IMR-90 (cell line): Measurements from ENCODE around the gene SAMD15. TPM values are rescaled to one million over a fixed set of nuclear protein-coding genes. Genes with fewer than 3 reads are reported as not detected.

Source experiments
- ATAC-seq: fragments of 200-7000 bp; cut with Tn5 transposase; 2 replicates; pipeline ENCODE4 v1.9.1; 2020; ENCODE audit warnings: low read depth, mild to moderate bottlenecking, moderate library complexity
- Bru-seq: library from RNA; stranded (reverse); fragments of 400-500 nt; gene quantifications from one replicate; lab custom pipeline; 2021; lab: Mats Ljungman, UMichigan
- BruChase-seq, 2 experiments: library from RNA; stranded (reverse); fragments of 400-500 nt; gene quantifications; one replicate each; lab custom pipeline; 2021; lab: Mats Ljungman, UMichigan
- BruUV-seq: library from RNA; stranded (reverse); fragments of 400-500 nt; replicated peaks from 2 replicates; lab custom pipeline; 2021; lab: Mats Ljungman, UMichigan
- CTCF ChIA-PET: fragments of 300-600 bp; formaldehyde crosslinking; extraction: SDS; loops from one replicate; lab custom pipeline; 2021; ENCODE audit warnings: antibody characterized with exemption; lab: Yijun Ruan, JAX
- POLR2A ChIA-PET: fragments of 300-600 bp; sonication (Branson Sonifier 250); formaldehyde crosslinking; loops from one replicate; lab custom pipeline; 2022; ENCODE audit warnings: antibody characterized with exemption; ENCODE audit not compliant: unreplicated experiment; lab: Charles Lee
- DNase-seq: peaks from one replicate; pipeline ENCODE4 v3.0.0; 2013
- H2AFZ ChIP-seq: replicated peaks from 2 replicates; pipeline ENCODE3; 2013; ENCODE audit warnings: low read length, mild to moderate bottlenecking; ENCODE audit not compliant: poor library complexity
- H2AK5ac ChIP-seq: 2 replicates; pipeline ENCODE4 v1.6.1; 2013; ENCODE audit warnings: low read depth, low read length, inconsistent platforms
- H2AK9ac ChIP-seq: replicated peaks from 2 replicates; pipeline ENCODE3; 2013; ENCODE audit warnings: mild to moderate bottlenecking, low read depth, low read length, moderate library complexity; ENCODE audit not compliant: poor library complexity
- H2BK120ac ChIP-seq: 2 replicates; pipeline ENCODE4 v1.6.1; 2013; ENCODE audit warnings: low read depth, low read length, inconsistent platforms
- H2BK15ac ChIP-seq: 3 replicates; pipeline ENCODE4 v1.6.1; 2013; ENCODE audit warnings: low read depth, low read length, inconsistent platforms
- H2BK20ac ChIP-seq: 2 replicates; pipeline ENCODE4 v1.6.1; 2013; ENCODE audit warnings: low read depth, mild to moderate bottlenecking, inconsistent platforms, low read length, moderate library complexity
- H2BK5ac ChIP-seq: 2 replicates; pipeline ENCODE4 v1.6.1; 2013; ENCODE audit warnings: mild to moderate bottlenecking, low read depth, low read length, inconsistent platforms; ENCODE audit not compliant: poor library complexity, severe bottlenecking
- H3K14ac ChIP-seq: replicated peaks from 2 replicates; pipeline ENCODE4 v1.6.1; 2013; ENCODE audit warnings: low read depth, low read length, inconsistent platforms
- H3K18ac ChIP-seq: 2 replicates; pipeline ENCODE4 v1.6.1; 2013; ENCODE audit warnings: low read depth, low read length, control low read depth
- H3K23ac ChIP-seq: 2 replicates; pipeline ENCODE4 v1.6.1; 2013; ENCODE audit warnings: low read depth, low read length, inconsistent platforms
- H3K27ac ChIP-seq: 2 replicates; pipeline ENCODE4 v1.5.1; 2013; ENCODE audit warnings: mild to moderate bottlenecking, control low read depth, low read length; ENCODE audit not compliant: insufficient read depth
- H3K27me3 ChIP-seq: 2 replicates; pipeline ENCODE4 v1.6.1; 2013; ENCODE audit warnings: low read length; ENCODE audit not compliant: control insufficient read depth, insufficient read depth
- H3K36me3 ChIP-seq: 2 replicates; pipeline ENCODE4 v1.6.1; 2013; ENCODE audit warnings: low read length, mixed read lengths; ENCODE audit not compliant: control insufficient read depth, insufficient read depth
- H3K4ac ChIP-seq: 2 replicates; pipeline ENCODE4 v1.6.1; 2013; ENCODE audit warnings: low read depth, low read length, inconsistent platforms
- H3K4me1 ChIP-seq: 2 replicates; pipeline ENCODE4 v1.6.1; 2013; ENCODE audit warnings: low read length, mixed read lengths; ENCODE audit not compliant: control insufficient read depth, insufficient read depth
- H3K4me2 ChIP-seq: 2 replicates; pipeline ENCODE4 v1.6.1; 2013; ENCODE audit warnings: low read depth, mild to moderate bottlenecking, control low read depth, low read length, moderate library complexity
- H3K4me3 ChIP-seq: 2 replicates; pipeline ENCODE4 v1.5.1; 2013; ENCODE audit warnings: low read depth, mild to moderate bottlenecking, control low read depth, low read length, moderate library complexity; ENCODE audit not compliant: insufficient read depth
- H3K56ac ChIP-seq: 2 replicates; pipeline ENCODE4 v1.6.1; 2013; ENCODE audit warnings: low read length, inconsistent platforms; ENCODE audit not compliant: insufficient read depth; ENCODE audit errors: extremely low read depth
- H3K79me1 ChIP-seq, 2 experiments: 2 replicates each; pipeline ENCODE4 v1.6.1; 2013; ENCODE audit warnings: low read length in 2 of 2, inconsistent platforms in 1 of 2, low read depth in 1 of 2
- H3K9ac ChIP-seq: 2 replicates; pipeline ENCODE4 v1.6.1; 2013; ENCODE audit warnings: low read depth, low read length, control low read depth
- H3K9me1 ChIP-seq: 2 replicates; pipeline ENCODE4 v1.6.1; 2013; ENCODE audit warnings: low read length, inconsistent platforms; ENCODE audit not compliant: insufficient read depth
- H3K9me3 ChIP-seq: 2 replicates; pipeline ENCODE4 v1.6.1; 2013; ENCODE audit warnings: low read length; ENCODE audit not compliant: control insufficient read depth, insufficient read depth
- H4K20me1 ChIP-seq: 2 replicates; pipeline ENCODE4 v1.6.1; 2013; ENCODE audit warnings: low read length, inconsistent platforms; ENCODE audit not compliant: insufficient read depth
- H4K5ac ChIP-seq: 2 replicates; pipeline ENCODE4 v1.6.1; 2013; ENCODE audit warnings: mild to moderate bottlenecking, low read depth, low read length, control low read depth
- H4K8ac ChIP-seq, 2 experiments: 2 replicates each; pipeline ENCODE4 v1.6.1; 2013; ENCODE audit warnings: low read depth in 2 of 2, low read length in 2 of 2, control low read depth in 1 of 2, inconsistent platforms in 1 of 2
- H4K91ac ChIP-seq: 2 replicates; pipeline ENCODE4 v1.6.1; 2013; ENCODE audit warnings: low read depth, low read length, inconsistent platforms; ENCODE audit not compliant: insufficient read depth
- BHLHE40 ChIP-seq: fragments of 150-350 bp; IDR thresholded peaks from 2 replicates; pipeline ENCODE4 v1.6.1; 2016; ENCODE audit warnings: mild to moderate bottlenecking, low read depth, low read length
- CEBPB ChIP-seq: IDR thresholded peaks from 2 replicates; pipeline ENCODE4 v1.6.1; 2012; ENCODE audit warnings: low read depth, low read length, improper control_type of control experiment
- CHD1 ChIP-seq: IDR thresholded peaks from 2 replicates; pipeline ENCODE4 v1.6.1; 2012; ENCODE audit warnings: low read depth, low read length, improper control_type of control experiment
- MAFK ChIP-seq: IDR thresholded peaks from 2 replicates; pipeline ENCODE4 v1.6.1; 2012; ENCODE audit warnings: low read depth, low read length, improper control_type of control experiment
- MAZ ChIP-seq: IDR thresholded peaks from 2 replicates; pipeline ENCODE4 v1.6.1; 2012; ENCODE audit warnings: low read depth, mild to moderate bottlenecking, low read length, improper control_type of control experiment, moderate library complexity, borderline replicate concordance
- MXI1 ChIP-seq: IDR thresholded peaks from 2 replicates; pipeline ENCODE4 v1.6.1; 2012; ENCODE audit warnings: low read depth, mild to moderate bottlenecking, low read length, moderate library complexity, borderline replicate concordance
- NFE2L2 ChIP-seq: fragments of 150-350 bp; IDR thresholded peaks from 2 replicates; pipeline ENCODE4 v1.6.1; 2016; ENCODE audit warnings: low read depth, mild to moderate bottlenecking, low read length
- POLR2A ChIP-seq: IDR thresholded peaks from 2 replicates; pipeline ENCODE4 v1.6.1; 2012; ENCODE audit warnings: mild to moderate bottlenecking, low read depth, low read length
- SMC3 ChIP-seq: fragments of 150-350 bp; IDR thresholded peaks from 2 replicates; pipeline ENCODE4 v1.6.1; 2016; ENCODE audit warnings: low read depth, mild to moderate bottlenecking, antibody characterized with exemption, low read length, moderate library complexity
- WGBS, 2 experiments: methylation state at CpG; one replicate each; pipeline versions ENCODE4 v1.1.5 to v1.1.7; 2013; ENCODE audit warnings: missing lambda C conversion rate in 2 of 2; ENCODE audit not compliant: insufficient read length in 1 of 2; ENCODE audit errors: extremely low coverage in 2 of 2; 5-methylcytosine and 5-hydroxymethylcytosine counted together
- dilution Hi-C: fragments of 300-500 bp; cut with HindIII; formaldehyde crosslinking; loops from one replicate; pipeline ENCODE4 v1.14.3; 2018; ENCODE audit warnings: low sequenced_read_pairs; ENCODE audit not compliant: unreplicated experiment
- in situ Hi-C: fragments of 300-500 bp; cut with MboI; formaldehyde crosslinking; loops from 3 replicates; pipeline ENCODE4 v1.14.3; 2019; ENCODE audit warnings: low sequenced_read_pairs, inconsistent platforms, mixed read lengths
- intact Hi-C: fragments of 100-400 bp; cut with micrococcal nuclease; formaldehyde crosslinking; loops from 2 replicates; pipeline ENCODE4 v1.10.0; 2022
- long read RNA-seq: library from polyadenylated mRNA; unstranded; transcript quantifications from one replicate; pipeline ENCODE4 v2.0.0, GENCODE V29; 2021; ENCODE audit not compliant: unreplicated experiment
- polyA plus RNA-seq, 3 experiments: library from polyadenylated mRNA; depleted of rRNA; stranded (reverse); fragments of >200 nt; gene quantifications; 2 replicates each; pipeline ENCODE4 v1.2.3, GENCODE V29; 2012; ENCODE audit warnings: low replicate concordance in 1 of 3
- total RNA-seq: library from RNA; depleted of rRNA; stranded (reverse); fragments of >200 nt; gene quantifications from 2 replicates; pipeline ENCODE4 v1.2.3, GENCODE V29; 2012; rRNA removed
- TF ChIP-seq, protein P1 (sequence below): conservative IDR thresholded peaks from 2 replicates; pipeline ENCODE4 v1.5.1; 2012; ENCODE audit warnings: mild to moderate bottlenecking, low read depth, low read length, improper control_type of control experiment

SAMD15 gene
- 1.3 and 1.7 TPM in 2 replicates for total RNA-seq
- polyA plus RNA-seq (2012; rRNA removed), result 0.17 and 0.68 TPM in 2 replicates
- polyA plus RNA-seq (2012; cell fraction: cytosol; rRNA removed), result 0.03 and 0.17 TPM in 2 replicates
- polyA plus RNA-seq (2012; cell fraction: nucleus; rRNA removed; ENCODE audit: low replicate concordance), result 0.02 and 0.17 TPM in 2 replicates
- Bru-seq, nascent RNA, result percentile 22 among the genes with signal in this experiment
- percentile 20 among the genes with signal in this experiment for BruChase-seq, experiment 1, labeled RNA remaining after a 6-hour chase
- BruChase-seq, experiment 2, labeled RNA remaining after a 2-hour chase, result percentile 19 among the genes with signal in this experiment
- long read RNA-seq, result 0 reads

- H3K9ac ChIP-seq, result peak within 1 kb of the TSS; percentile 96
- dilution Hi-C loops, result no loop called here
- H3K14ac ChIP-seq, result peak within 1 kb of the TSS; percentile 75
- POLR2A ChIA-PET, result interaction anchor here (0.6 to 0.7 kb wide), 2 partner anchors 20 to 604 kb away, joined by 3 to 9 read pairs; no protein-coding TSS in a partner anchor
- intact Hi-C loops, result loop anchor here (1.0 to 2.0 kb wide), 2 partner anchors 56 to 80 kb away; partner anchors contain the start of genes GSTZ1, POMT2 and VIPAS39
- peak within 1 kb of the TSS; percentile 75 for H3K23ac ChIP-seq
- peak within 1 kb of the TSS; percentile 96 for H2AFZ ChIP-seq
- DNase-seq (peak; percentile 80), ATAC-seq (peak; percentile 98)
- H2BK120ac ChIP-seq, result peak within 1 kb of the TSS; percentile 56; the same call in 1 of the 2 replicates
- H3K4me3 ChIP-seq, result peak within 1 kb of the TSS; percentile 86
- H2BK20ac ChIP-seq, result no peak within 1 kb of the TSS
- BruUV-seq, result no TSS peak
- no peak within 1 kb of the TSS for H2AK5ac ChIP-seq
- peak within 1 kb of the TSS; percentile 93 for H3K27ac ChIP-seq
- peak within 1 kb of the TSS; percentile 41; the same call in 1 of the 2 replicates for H4K5ac ChIP-seq
- H3K9me3 ChIP-seq, result no peaks in the 10 kb centered on the region
- peaks cover 7% of the 10 kb centered on the region for H3K27me3 ChIP-seq
- peaks cover 7 to 13% of the 10 kb centered on the region in 2 experiments; a peak in 3 of 4 replicates for H3K79me1 ChIP-seq
- peaks cover 5% of the 10 kb centered on the region; the same call in 1 of the 2 replicates for H4K20me1 ChIP-seq
- no peaks in the 10 kb centered on the region for H3K4me1 ChIP-seq
- H4K91ac ChIP-seq, result peak within 1 kb of the TSS; percentile 64; the same call in 1 of the 2 replicates
- 0% methylated on average over 42 of the region's 69 CpGs; no CpG with 5 or more reads in 1 of the 2 experiments for WGBS, 2 experiments
- H3K36me3 ChIP-seq, result no peaks in the 10 kb centered on the region
- TF ChIP-seq CHD1 (no peak), MXI1 (peak; percentile 39; the same call in 1 of the 2 replicates), POLR2A (no peak), MAZ (peak; percentile 19; the same call in 1 of the 2 replicates), SMC3 (0 out of 2 replicates have a peak, but pooled peaks have one; percentile 8), NFE2L2 (no peak), BHLHE40 (no peak), CEBPB (no peak), MAFK (no peak)
- TF ChIP-seq, protein P1, sequence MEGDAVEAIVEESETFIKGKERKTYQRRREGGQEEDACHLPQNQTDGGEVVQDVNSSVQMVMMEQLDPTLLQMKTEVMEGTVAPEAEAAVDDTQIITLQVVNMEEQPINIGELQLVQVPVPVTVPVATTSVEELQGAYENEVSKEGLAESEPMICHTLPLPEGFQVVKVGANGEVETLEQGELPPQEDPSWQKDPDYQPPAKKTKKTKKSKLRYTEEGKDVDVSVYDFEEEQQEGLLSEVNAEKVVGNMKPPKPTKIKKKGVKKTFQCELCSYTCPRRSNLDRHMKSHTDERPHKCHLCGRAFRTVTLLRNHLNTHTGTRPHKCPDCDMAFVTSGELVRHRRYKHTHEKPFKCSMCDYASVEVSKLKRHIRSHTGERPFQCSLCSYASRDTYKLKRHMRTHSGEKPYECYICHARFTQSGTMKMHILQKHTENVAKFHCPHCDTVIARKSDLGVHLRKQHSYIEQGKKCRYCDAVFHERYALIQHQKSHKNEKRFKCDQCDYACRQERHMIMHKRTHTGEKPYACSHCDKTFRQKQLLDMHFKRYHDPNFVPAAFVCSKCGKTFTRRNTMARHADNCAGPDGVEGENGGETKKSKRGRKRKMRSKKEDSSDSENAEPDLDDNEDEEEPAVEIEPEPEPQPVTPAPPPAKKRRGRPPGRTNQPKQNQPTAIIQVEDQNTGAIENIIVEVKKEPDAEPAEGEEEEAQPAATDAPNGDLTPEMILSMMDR, result peak; percentile 24; the same call in 1 of the 2 replicates
- H3K56ac ChIP-seq, result peak within 1 kb of the TSS; percentile 83
- no peak within 1 kb of the TSS; the same call in 2 of the 3 replicates for H2BK15ac ChIP-seq
- H2AK9ac ChIP-seq, result peak within 1 kb of the TSS; percentile 81
- peak within 1 kb of the TSS; percentile 62 for H3K18ac ChIP-seq
- H3K4ac ChIP-seq, result peak within 1 kb of the TSS; percentile 75
- H2BK5ac ChIP-seq, result peak within 1 kb of the TSS; percentile 75
- H3K4me2 ChIP-seq, result peak within 1 kb of the TSS; percentile 77
- H3K9me1 ChIP-seq, result peaks cover 3% of the 10 kb centered on the region
- in situ Hi-C loops, result no loop called here
- H4K8ac ChIP-seq, result peak within 1 kb of the TSS; percentile 83 to 90; a peak in 3 of 4 replicates
- CTCF ChIA-PET, result interaction anchor here (0.7 kb wide), 1 partner anchor 606 kb away, joined by 3 read pairs; no protein-coding TSS in a partner anchor
Observed at GRCh38 chr14:77376771-77377501, at the start of gene SAMD15, which contains the start of gene TMED8. SAMD15 (plus strand) TSS chr14:77377379; CDS start chr14:77377419, 40 bp downstream. TMED8 (minus strand) TSS chr14:77377094; CDS start chr14:77377053, 41 bp downstream.
